ENCODE measurements around the gene GPR35. TPM values are rescaled to one million over a fixed set of nuclear protein-coding genes. Genes with fewer than 3 reads are reported as not detected.

The GPR35 gene
- total and polyA plus RNA-seq, 11 donors, result 0.48 to 2.7 (median 0.93) TPM; not detected in 1

- WGBS, 4 donors, result 91 to 97% (median 94%) methylated on average over 5 to 11 of the region's 11 CpGs
- no peak for TF ChIP-seq POLR2A (IDR thresholded peaks at IDR 0.05)
- no peak for TF ChIP-seq CTCF (IDR thresholded peaks at IDR 0.05)
- Histone ChIP-seq H3K27ac (no peak overlapping the region), H3K4me1 (peaks cover 0 to 18% (median 6%) of the 10 kb centered on the region in 12 donors), H3K9me3 (no peaks in the 10 kb centered on the region), H3K36me3 (peaks cover 0 to 41% (median 18%) of the 10 kb centered on the region in 9 donors), H3K4me3 (no peak overlapping the region), H3K27me3 (no peaks in the 10 kb centered on the region)
- peak in 1 of 5 donors; percentile 13 for DNase-seq
- intact Hi-C loops (cut with DNase I), result no loop called here
- ATAC-seq, result no peak
Measured at GRCh38 chr2:240601831-240602160, 23.5 kb upstream of the GPR35 start.

- TF ChIP-seq POLR2A (IDR thresholded peaks at IDR 0.05) (no peak), CTCF (IDR thresholded peaks at IDR 0.05) (no peak)
- Histone ChIP-seq H3K27me3 (no peaks in the 10 kb centered on the region), H3K9me3 (no peaks in the 10 kb centered on the region), H3K27ac (no peak overlapping the region), H3K4me3 (no peak overlapping the region), H3K4me1 (peaks cover 0 to 11% (median 5%) of the 10 kb centered on the region in 12 donors), H3K36me3 (peaks cover 0 to 37% (median 18%) of the 10 kb centered on the region in 9 donors)
- ATAC-seq (no peak), DNase-seq (peak in 1 of 5 donors; percentile 11)
- intact Hi-C loops (cut with DNase I), result no loop called here
- 90 to 94% (median 91%) methylated on average over 31 to 32 of the region's 32 CpGs for WGBS, 4 donors
Measured at GRCh38 chr2:240602266-240603050, 22.8 kb upstream of the GPR35 start.

GRCh38 chr2:240603081-240603835 lies 22.0 kb upstream of the GPR35 start:
- intact Hi-C loops (cut with DNase I), result no loop called here

More at GRCh38 chr2:240603081-240603835, 22.0 kb upstream of the GPR35 start:
- H3K4me3 ChIP-seq, result no peak overlapping the region
- H3K4me1 ChIP-seq, result peaks cover 0 to 10% (median 5%) of the 10 kb centered on the region in 12 donors
- no peaks in the 10 kb centered on the region for H3K27me3 ChIP-seq
- no peaks in the 10 kb centered on the region for H3K9me3 ChIP-seq
- ATAC-seq (no peak), DNase-seq (peak in 1 of 5 donors; percentile 23)
- 91 to 94% (median 92%) methylated on average over 14 to 22 of the region's 22 CpGs for WGBS, 4 donors
- H3K36me3 ChIP-seq, result peaks cover 0 to 29% (median 13%) of the 10 kb centered on the region in 9 donors
- no peak for TF ChIP-seq CTCF (IDR thresholded peaks at IDR 0.05)
- no peak for TF ChIP-seq POLR2A (IDR thresholded peaks at IDR 0.05)
- no peak overlapping the region for H3K27ac ChIP-seq

Data from heart left ventricle (tissue), 16 donors.